HG03045 (cell line): ENCODE data around the gene ATP2B1.
A peak's percentile ranks its signal among the peaks of the same experiment; 100 is the strongest.

Source experiments
- ATAC-seq: cut with Tn5 transposase; IDR thresholded peaks from one replicate; pipeline ENCODE4 v1.9.1; 2021; ENCODE audit warnings: mild to moderate bottlenecking, moderate library complexity; ENCODE audit not compliant: unreplicated experiment

Gene ATP2B1

GRCh38 chr12:89694542-89694941 is 14.1 kb downstream of the ATP2B1 start:
- no peak for ATAC-seq

- no peak for ATAC-seq
These were observed 14.9 kb downstream of the ATP2B1 start for GRCh38 chr12:89693639-89694202.

GRCh38 chr12:89692439-89692838 is 16.2 kb downstream of the ATP2B1 start:
- ATAC-seq, result no peak

DNA sequence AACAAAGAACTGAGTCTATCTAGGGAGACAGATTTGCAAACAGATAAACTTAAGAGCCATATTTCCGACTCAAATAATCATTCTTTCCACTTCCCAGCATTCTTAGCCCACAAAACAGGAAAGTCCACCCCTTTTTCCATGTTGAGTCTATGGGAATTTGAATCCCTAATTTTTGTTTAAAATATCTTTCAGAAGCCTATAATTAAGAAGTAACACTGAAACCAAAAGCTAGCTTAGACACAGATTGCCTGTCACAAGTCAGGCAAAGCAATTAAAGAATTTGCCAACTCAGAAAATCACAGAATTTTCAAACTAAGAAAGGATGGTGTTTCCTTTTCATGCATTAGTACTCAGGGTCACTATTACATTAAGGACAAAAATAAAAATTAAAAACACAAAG is 17.0 kb downstream of the ATP2B1 start:
- ATAC-seq, result no peak

DNA sequence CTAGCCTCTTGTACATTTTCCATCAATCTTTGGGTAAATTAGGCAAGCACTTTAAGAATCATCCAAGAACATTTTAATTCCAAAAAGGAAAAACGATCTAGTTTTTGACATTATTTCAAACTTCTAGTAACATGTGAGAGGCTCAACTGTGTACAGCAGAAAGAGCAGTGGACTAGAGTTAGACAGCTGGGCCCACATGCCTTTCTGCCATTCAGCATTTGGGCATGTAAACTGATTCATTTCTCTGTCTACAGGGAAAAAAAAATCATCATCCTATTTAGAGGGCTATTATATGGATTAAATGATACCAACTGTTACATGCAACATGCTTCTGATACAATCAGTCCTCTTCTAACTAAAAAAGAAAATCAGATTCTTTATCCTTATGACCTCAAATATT is 17.7 kb downstream of the ATP2B1 start:
- ATAC-seq, result no peak

GRCh38 chr12:89689306-89689705 is 19.3 kb downstream of the ATP2B1 start:
- ATAC-seq, result no peak

DNA sequence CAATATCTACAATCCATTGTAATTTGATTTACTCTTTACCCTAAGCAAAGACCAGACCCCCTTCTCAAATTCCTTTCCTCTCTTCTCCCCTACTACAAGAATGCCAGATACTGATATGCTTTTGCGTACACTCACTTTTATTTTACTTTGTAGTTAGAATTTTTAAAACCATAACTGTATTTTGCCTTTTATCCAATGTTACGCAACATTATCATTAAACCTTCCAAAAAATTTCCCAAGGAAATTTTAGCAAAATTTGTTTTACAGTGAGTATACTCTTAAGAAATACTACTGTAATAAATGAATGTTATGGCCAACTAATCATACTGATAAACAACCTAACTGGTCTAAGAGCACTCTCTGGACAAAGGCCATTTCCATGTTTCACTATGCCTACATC is 22.3 kb downstream of the ATP2B1 start:
- no peak for ATAC-seq

DNA sequence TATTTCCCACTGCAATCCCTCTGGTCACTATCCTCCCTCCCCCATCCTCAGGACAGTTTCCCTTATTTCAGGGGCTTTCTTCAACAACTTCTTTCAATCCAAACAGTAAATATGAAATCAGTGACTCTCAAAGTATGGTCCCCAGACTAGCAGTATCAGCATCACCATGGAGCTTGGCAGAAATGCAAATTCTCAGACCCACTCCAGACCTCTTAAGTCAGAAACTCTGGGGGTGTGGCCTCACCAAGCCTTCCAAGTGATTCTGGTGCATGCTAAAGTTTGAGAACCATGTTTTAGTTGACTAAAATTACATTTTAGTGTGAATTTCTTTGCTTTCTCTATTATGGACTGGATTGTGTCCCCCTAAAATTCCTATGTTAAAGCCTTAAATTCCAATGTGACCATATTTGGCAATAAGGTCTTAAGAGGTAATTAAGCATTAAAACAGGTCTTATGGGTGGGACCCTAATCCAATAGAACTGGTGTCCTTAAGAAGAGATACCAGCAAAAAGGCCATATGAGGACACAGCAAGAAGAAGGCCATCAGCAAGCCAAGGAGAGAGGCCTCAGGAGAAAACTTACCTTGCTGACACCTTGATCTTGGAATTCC is 23.2 kb downstream of the ATP2B1 start:
- ATAC-seq, result no peak

- no peak for ATAC-seq
These were observed 24.5 kb downstream of the ATP2B1 start for GRCh38 chr12:89684136-89684535.

- ATAC-seq, result no peak
These were observed 26.4 kb downstream of the ATP2B1 start for GRCh38 chr12:89682284-89682683.

DNA sequence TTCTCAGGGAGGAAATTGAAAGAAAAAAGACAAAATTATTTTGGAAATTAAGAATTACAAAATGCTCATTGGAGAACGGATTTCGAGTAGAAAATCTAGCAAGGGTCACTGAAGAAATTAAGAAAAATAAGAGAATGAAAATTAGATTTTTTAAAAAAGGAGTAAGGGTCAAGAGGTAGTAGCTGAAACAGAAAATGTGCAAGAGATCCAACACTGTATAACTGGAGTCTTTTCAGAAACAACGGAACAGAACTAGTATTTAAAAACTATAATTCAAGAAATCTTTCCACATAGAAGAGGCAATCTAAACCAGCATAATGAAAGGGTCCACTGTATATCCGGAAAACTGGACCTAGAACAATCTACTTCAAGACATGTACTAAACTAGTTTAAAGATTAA is 28.2 kb downstream of the ATP2B1 start:
- no peak for ATAC-seq

- ATAC-seq, result no peak
These were observed 29.0 kb downstream of the ATP2B1 start for GRCh38 chr12:89679631-89680030.

- no peak for ATAC-seq
These were observed 30.4 kb downstream of the ATP2B1 start for GRCh38 chr12:89678225-89678624.

- ATAC-seq, result no peak
These were observed 31.7 kb downstream of the ATP2B1 start for GRCh38 chr12:89676930-89677329.

DNA sequence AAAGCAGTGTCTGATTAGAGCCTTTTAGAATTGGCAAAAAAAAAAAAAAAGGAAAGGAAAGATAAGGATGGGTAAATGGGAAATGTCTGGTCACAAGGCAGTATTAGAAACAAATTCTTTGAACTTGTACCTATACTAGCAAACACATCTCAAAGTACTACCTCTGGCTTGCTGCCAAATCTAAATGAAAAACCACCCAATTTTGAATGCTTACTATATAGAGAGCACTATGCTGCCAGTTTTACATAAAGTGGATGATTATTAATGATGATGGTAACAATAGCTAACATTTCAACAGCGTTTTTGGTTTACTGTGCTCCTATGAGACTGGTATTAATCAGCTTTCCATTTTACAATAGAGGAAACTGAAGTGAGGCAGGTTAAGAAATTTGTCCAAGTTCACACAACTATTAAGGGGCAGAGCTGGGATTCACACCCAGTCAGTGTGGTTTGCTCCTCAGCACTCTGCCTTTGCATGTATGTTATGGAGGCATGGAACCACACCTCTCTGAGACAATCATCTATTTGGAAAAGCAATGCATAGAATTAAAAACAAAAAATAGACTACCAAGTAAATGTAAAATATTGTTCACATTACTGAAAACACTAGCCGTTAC is 34.2 kb downstream of the ATP2B1 start:
- no peak for ATAC-seq

GRCh38 chr12:89673603-89674002 is 35.0 kb downstream of the ATP2B1 start:
- no peak for ATAC-seq

- no peak for ATAC-seq
These were observed 36.1 kb downstream of the ATP2B1 start for GRCh38 chr12:89672589-89672979.

GRCh38 chr12:89671469-89671868 is 37.2 kb downstream of the ATP2B1 start:
- no peak for ATAC-seq

- ATAC-seq, result no peak
These were observed 39.4 kb downstream of the ATP2B1 start for GRCh38 chr12:89669197-89669596.

DNA sequence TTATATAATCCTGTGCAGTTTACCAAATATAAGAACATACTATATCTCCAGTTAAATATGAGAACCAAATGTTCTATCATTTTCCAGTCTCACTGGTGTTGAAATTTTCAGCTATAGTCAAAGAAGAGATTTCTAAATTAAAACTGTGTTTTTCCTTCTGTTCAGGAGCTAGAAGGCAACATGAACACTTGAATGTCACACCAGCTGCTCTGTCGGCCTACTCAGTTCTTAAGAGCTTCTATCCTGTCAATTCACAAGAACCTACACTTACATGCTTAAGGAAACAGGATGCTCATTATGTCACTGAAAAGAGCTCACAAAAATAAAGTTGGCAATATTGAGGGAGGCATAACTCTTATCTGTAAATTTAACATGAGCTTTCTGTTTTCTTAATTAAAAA is 43.1 kb downstream of the ATP2B1 start:
- ATAC-seq, result no peak

DNA sequence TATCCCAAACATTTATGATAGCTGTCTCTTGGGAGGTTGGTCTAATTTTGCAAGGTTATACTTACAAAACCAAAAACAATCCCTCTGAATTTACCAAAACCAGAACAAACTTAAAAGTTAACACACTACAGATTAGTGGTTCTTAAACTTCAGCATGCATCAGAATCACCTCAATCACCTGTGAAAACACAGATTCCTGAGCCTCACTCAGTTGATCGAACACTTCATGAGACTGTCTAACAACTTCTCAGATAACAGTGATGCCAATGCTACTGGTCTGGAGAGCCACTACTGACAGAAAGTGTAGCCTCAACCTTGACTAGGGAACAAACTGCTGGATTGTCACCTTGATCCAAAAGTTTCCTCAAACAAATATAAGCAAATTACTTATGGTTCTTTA is 44.2 kb downstream of the ATP2B1 start:
- no peak for ATAC-seq

DNA sequence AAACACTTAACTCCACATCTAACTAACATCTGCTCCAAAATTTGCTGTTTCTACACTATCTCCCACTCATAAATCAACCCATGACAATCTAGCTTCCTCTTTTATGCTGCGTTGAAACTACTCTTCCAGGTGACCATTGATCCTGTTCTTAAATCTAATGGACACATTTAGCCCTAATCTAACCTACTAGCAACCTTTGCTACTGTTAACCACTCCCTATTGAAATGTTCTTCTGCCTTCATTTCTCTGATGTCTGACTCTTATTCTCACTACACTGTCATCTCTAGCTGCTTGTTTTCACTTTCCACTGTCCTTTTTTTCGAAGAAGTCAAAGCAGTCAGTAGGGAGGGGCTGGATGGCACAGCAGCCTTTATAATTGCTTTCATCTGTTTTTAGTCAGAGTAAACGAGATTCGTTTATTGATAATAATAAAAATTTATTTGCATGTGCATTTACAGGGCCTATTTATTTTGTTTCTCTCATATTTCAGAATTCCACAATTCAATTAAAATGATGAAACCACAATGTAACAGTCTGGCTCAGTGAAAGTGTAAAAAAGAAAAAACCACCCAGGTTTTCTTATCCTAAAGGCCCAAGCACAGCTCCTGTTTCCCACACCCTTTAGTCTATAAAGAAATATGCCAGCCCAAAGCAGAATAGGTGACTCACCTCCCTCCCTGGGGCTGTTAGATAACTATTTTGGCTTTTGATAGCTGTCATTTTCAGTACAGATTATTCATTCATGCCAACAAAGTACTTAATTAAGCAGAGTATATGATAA is 44.9 kb downstream of the ATP2B1 start:
- peak; percentile 84 for ATAC-seq
